H7 (cell line): ENCODE data around the gene MAPK8. TPM values are rescaled to one million over a fixed set of nuclear protein-coding genes. Genes with fewer than 3 reads are reported as not detected.
A peak's percentile ranks its signal among the peaks of the same experiment; 100 is the strongest.

Experiments
- DNase-seq: peaks from one replicate; pipeline ENCODE4 v3.0.0; 2012
- H3K27me3 ChIP-seq: 2 replicates; pipeline ENCODE4 v1.6.0; 2011; ENCODE audit warnings: mild to moderate bottlenecking, low read length; ENCODE audit not compliant: control insufficient read depth, insufficient read depth
- H3K36me3 ChIP-seq: replicated peaks from 2 replicates; pipeline ENCODE4 v1.5.1; 2011; ENCODE audit warnings: low read length; ENCODE audit not compliant: control insufficient read depth, insufficient read depth
- H3K4me3 ChIP-seq: 2 replicates; pipeline ENCODE4 v1.5.1; 2011; ENCODE audit warnings: low read depth, mild to moderate bottlenecking, control low read depth, low read length, moderate library complexity; ENCODE audit not compliant: insufficient read depth
- total RNA-seq: library from RNA; depleted of rRNA; stranded (reverse); fragments of >200 nt; shearing (Covaris generic); gene quantifications from 2 replicates; pipeline ENCODE4 v1.2.3, GENCODE V29; 2014

MAPK8 gene
- total RNA-seq, 1 experiment from 2014 or later = 70.3 TPM

- H3K27me3 ChIP-seq = no peaks in the 10 kb centered on the region
- no peak for DNase-seq
Observed at GRCh38 chr10:48286356-48286755, 20.1 kb upstream of the MAPK8 start.

GRCh38 chr10:48287417-48288391 lies 18.8 kb upstream of the MAPK8 start:
- no peaks in the 10 kb centered on the region for H3K36me3 ChIP-seq
- H3K4me3 ChIP-seq = no peak overlapping the region
- DNase-seq = no peak
- H3K27me3 ChIP-seq = no peaks in the 10 kb centered on the region

More at GRCh38 chr10:48286356-48286755, 20.1 kb upstream of the MAPK8 start:
- Histone ChIP-seq H3K4me3 (no peak overlapping the region), H3K36me3 (no peaks in the 10 kb centered on the region)

GRCh38 chr10:48288661-48289060 lies 17.8 kb upstream of the MAPK8 start:
- Histone ChIP-seq H3K27me3 (no peaks in the 10 kb centered on the region), H3K36me3 (no peaks in the 10 kb centered on the region), H3K4me3 (no peak overlapping the region)
- DNase-seq = no peak

GRCh38 chr10:48289501-48290238 lies 16.8 kb upstream of the MAPK8 start:
- H3K36me3 ChIP-seq = no peaks in the 10 kb centered on the region
- H3K27me3 ChIP-seq = no peaks in the 10 kb centered on the region
- no peak overlapping the region for H3K4me3 ChIP-seq
- peak; percentile 76 for DNase-seq

GRCh38 chr10:48290286-48290685 lies 16.2 kb upstream of the MAPK8 start:
- no peaks in the 10 kb centered on the region for H3K27me3 ChIP-seq
- no peak for DNase-seq
- no peaks in the 10 kb centered on the region for H3K36me3 ChIP-seq
- no peak overlapping the region for H3K4me3 ChIP-seq

GRCh38 chr10:48291190-48291589 lies 15.3 kb upstream of the MAPK8 start:
- H3K36me3 ChIP-seq = no peaks in the 10 kb centered on the region
- no peaks in the 10 kb centered on the region for H3K27me3 ChIP-seq
- no peak for DNase-seq
- H3K4me3 ChIP-seq = no peak overlapping the region

GRCh38 chr10:48292616-48293015 lies 13.9 kb upstream of the MAPK8 start:
- H3K36me3 ChIP-seq = no peaks in the 10 kb centered on the region
- DNase-seq = no peak

GRCh38 chr10:48294431-48294830 lies 12.0 kb upstream of the MAPK8 start:
- Histone ChIP-seq H3K4me3 (no peak overlapping the region), H3K27me3 (no peaks in the 10 kb centered on the region), H3K36me3 (no peaks in the 10 kb centered on the region)
- no peak for DNase-seq

More at GRCh38 chr10:48292616-48293015, 13.9 kb upstream of the MAPK8 start:
- no peak overlapping the region for H3K4me3 ChIP-seq
- H3K27me3 ChIP-seq = no peaks in the 10 kb centered on the region

GRCh38 chr10:48296576-48297098 lies 9.8 kb upstream of the MAPK8 start:
- no peaks in the 10 kb centered on the region for H3K36me3 ChIP-seq
- H3K27me3 ChIP-seq = no peaks in the 10 kb centered on the region
- H3K4me3 ChIP-seq = no peak overlapping the region
- DNase-seq = no peak

GRCh38 chr10:48299066-48299465 lies 7.4 kb upstream of the MAPK8 start:
- Histone ChIP-seq H3K36me3 (no peaks in the 10 kb centered on the region), H3K27me3 (no peaks in the 10 kb centered on the region), H3K4me3 (no peak overlapping the region)
- DNase-seq = no peak

GRCh38 chr10:48299692-48300091 lies 6.8 kb upstream of the MAPK8 start:
- Histone ChIP-seq H3K36me3 (no peaks in the 10 kb centered on the region), H3K4me3 (no peak overlapping the region), H3K27me3 (no peaks in the 10 kb centered on the region; the same call in 1 of the 2 replicates)
- no peak for DNase-seq

- H3K36me3 ChIP-seq = no peaks in the 10 kb centered on the region
- no peak for DNase-seq
Observed at GRCh38 chr10:48300556-48300955, 5.9 kb upstream of the MAPK8 start.

GRCh38 chr10:48302515-48303476 lies 3.7 kb upstream of the MAPK8 start:
- Histone ChIP-seq H3K4me3 (no peak overlapping the region), H3K27me3 (peaks cover 4% of the 10 kb centered on the region; the same call in 1 of the 2 replicates), H3K36me3 (no peaks in the 10 kb centered on the region)
- no peak for DNase-seq

More at GRCh38 chr10:48300556-48300955, 5.9 kb upstream of the MAPK8 start:
- Histone ChIP-seq H3K4me3 (no peak overlapping the region), H3K27me3 (peaks cover under 1% of the 10 kb centered on the region; the same call in 1 of the 2 replicates)

- no peaks in the 10 kb centered on the region for H3K36me3 ChIP-seq
- H3K27me3 ChIP-seq = peaks cover 4% of the 10 kb centered on the region; the same call in 1 of the 2 replicates
- H3K4me3 ChIP-seq = peak overlapping the region; percentile 37
- DNase-seq = no peak
Observed at GRCh38 chr10:48305905-48306264, 592 bp upstream of the MAPK8 start.
